ENCODE data around the gene FAAP100. TPM values are rescaled to one million over a fixed set of nuclear protein-coding genes. Genes with fewer than 3 reads are reported as not detected.

FAAP100 gene
- polyA plus RNA-seq, 1 donor from 2014 or later = 56.3 TPM

GRCh38 chr17:81550830-81551457, 1.2 kb downstream of the FAAP100 start:
- Histone ChIP-seq H3K4me3 (ENCODE audit: low read length) (peak overlapping the region; percentile 99), H3K79me2 (replicated peaks; ENCODE audit: insufficient read depth, low read length) (peaks cover 13% of the 10 kb centered on the region), H3K9me2 (ENCODE audit: insufficient read depth, low read length) (no peaks in the 10 kb centered on the region), H3K27ac (ENCODE audit: low read length) (no peak overlapping the region), H3K4me2 (ENCODE audit: low read length) (peak overlapping the region; percentile 88), H2AFZ (ENCODE audit: low read depth, low read length) (no peak overlapping the region), H3K27me3 (ENCODE audit: insufficient read depth, low read depth, low read length) (peaks cover 3% of the 10 kb centered on the region), H4K20me1 (ENCODE audit: insufficient read depth) (no peaks in the 10 kb centered on the region), H3K9ac (ENCODE audit: low read length) (peak overlapping the region; percentile 92), H3F3A (ENCODE audit: insufficient read depth, low read length, poor library complexity, severe bottlenecking) (no peaks in the 10 kb centered on the region), H3K36me3 (ENCODE audit: insufficient read depth, low read length) (no peaks in the 10 kb centered on the region), H3K9me3 (ENCODE audit: low read length) (no peaks in the 10 kb centered on the region)
- no peak for TF ChIP-seq TAF1 (IDR thresholded peaks at IDR 0.05; ENCODE audit: low read depth)

GRCh38 chr17:81550285-81550684, 1.9 kb downstream of the FAAP100 start:
- H3K4me3 ChIP-seq (ENCODE audit: low read length) = peak overlapping the region; percentile 99
- no peak overlapping the region for H2AFZ ChIP-seq (ENCODE audit: low read depth, low read length)
- H3K9ac ChIP-seq (ENCODE audit: low read length) = no peak overlapping the region
- no peak overlapping the region for H3K4me2 ChIP-seq (ENCODE audit: low read length)
- no peaks in the 10 kb centered on the region for H3K9me2 ChIP-seq (ENCODE audit: insufficient read depth, low read length)
- no peaks in the 10 kb centered on the region for H4K20me1 ChIP-seq (ENCODE audit: insufficient read depth)
- peaks cover 13% of the 10 kb centered on the region for H3K79me2 ChIP-seq (replicated peaks; ENCODE audit: insufficient read depth, low read length)
- H3K9me3 ChIP-seq (ENCODE audit: low read length) = no peaks in the 10 kb centered on the region
- no peaks in the 10 kb centered on the region for H3F3A ChIP-seq (ENCODE audit: insufficient read depth, low read length, poor library complexity, severe bottlenecking)
- H3K27me3 ChIP-seq (ENCODE audit: insufficient read depth, low read depth, low read length) = peaks cover 3% of the 10 kb centered on the region
- no peaks in the 10 kb centered on the region for H3K36me3 ChIP-seq (ENCODE audit: insufficient read depth, low read length)
- no peak overlapping the region for H3K27ac ChIP-seq (ENCODE audit: low read length)
- TF ChIP-seq SMC3 (conservative IDR thresholded peaks at IDR 0.05; ENCODE audit: poor library complexity) (no peak), MXI1 (conservative IDR thresholded peaks at IDR 0.05; ENCODE audit: poor library complexity, severe bottlenecking) (no peak), REST (IDR thresholded peaks at IDR 0.05; ENCODE audit: borderline replicate concordance) (no peak), EZH2 (IDR thresholded peaks at IDR 0.05; ENCODE audit: borderline replicate concordance, insufficient read depth, low read length, poor library complexity, severe bottlenecking) (no peak), TAF1 (IDR thresholded peaks at IDR 0.05; ENCODE audit: low read depth) (no peak), CTCF (IDR thresholded peaks at IDR 0.05; ENCODE audit: poor library complexity, severe bottlenecking) (no peak), RAD21 (conservative IDR thresholded peaks at IDR 0.05) (no peak), EP300 (conservative IDR thresholded peaks at IDR 0.05; ENCODE audit: poor library complexity, severe bottlenecking) (no peak), POLR2AphosphoS5 (IDR thresholded peaks at IDR 0.05) (no peak)
